ENCODE results near the gene LDLRAD2.
A peak's percentile ranks its signal among the peaks of the same experiment; 100 is the strongest.
"Not testable (repeated sequence)": the region's sequence is repeated elsewhere in the genome, so short reads cannot be mapped to it uniquely, and the experiment has no call there.

Gene LDLRAD2, protein sequence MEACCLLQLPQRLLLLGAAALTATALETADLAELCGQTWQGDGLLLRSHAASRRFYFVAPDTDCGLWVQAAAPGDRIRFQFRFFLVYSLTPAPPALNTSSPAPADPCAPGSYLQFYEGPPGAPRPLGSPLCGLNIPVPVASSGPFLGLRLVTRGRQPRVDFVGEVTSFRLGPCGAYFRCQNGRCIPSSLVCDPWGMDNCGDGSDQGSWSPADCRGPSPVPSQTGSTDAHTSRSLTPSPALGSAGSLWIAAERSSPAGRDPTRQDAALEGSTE

DNA sequence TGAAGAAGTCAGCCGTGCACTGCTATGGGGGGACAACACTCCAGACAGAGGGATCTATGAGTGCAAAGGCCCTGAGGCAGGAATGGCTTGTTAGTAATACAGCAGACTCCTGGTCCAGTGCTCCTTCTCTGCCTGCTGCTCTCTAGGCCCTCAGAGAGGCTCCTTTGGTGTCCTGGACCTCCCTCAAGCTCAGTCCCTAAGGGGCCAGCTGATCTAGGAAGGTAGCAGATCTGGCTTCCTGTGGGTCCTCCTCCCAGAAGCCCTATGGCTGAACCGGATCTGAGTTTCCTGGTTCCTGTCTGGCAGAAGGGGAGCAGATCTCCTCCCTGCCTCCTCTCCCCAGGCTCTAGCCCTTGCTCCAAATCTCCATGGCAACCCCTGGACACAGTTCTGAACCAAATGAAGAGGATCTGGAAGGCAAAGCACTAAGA, at the start of gene LDLRAD2:
LDLRAD2 (plus strand) TSS at position 391 of the 431 bp plus-strand sequence. CDS start 187 bp downstream, outside the sequence.
- DNase-seq (ENCODE audit: low read depth), result peak; percentile 21

DNA sequence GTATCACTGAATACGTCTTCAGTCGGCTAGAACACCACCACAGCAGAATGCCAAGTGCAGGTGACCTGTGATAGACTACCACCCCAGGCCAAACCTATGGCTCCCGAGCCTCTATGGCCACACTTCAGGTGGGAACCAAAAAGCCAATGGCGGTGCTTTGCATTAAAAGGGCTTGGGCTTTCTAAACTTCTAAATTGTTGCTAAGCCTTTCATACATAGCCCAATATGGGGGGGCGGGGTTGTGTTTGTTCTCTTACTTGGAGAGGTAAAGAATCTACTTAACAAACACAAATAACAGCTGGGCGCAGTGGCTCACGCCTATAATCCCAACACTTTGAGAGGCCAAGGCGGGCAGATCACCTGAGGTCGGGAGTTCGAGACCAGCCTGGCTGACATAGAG, 48.8 kb upstream of the LDLRAD2 start:
- DNase-seq (ENCODE audit: low read depth), result no peak

DNA sequence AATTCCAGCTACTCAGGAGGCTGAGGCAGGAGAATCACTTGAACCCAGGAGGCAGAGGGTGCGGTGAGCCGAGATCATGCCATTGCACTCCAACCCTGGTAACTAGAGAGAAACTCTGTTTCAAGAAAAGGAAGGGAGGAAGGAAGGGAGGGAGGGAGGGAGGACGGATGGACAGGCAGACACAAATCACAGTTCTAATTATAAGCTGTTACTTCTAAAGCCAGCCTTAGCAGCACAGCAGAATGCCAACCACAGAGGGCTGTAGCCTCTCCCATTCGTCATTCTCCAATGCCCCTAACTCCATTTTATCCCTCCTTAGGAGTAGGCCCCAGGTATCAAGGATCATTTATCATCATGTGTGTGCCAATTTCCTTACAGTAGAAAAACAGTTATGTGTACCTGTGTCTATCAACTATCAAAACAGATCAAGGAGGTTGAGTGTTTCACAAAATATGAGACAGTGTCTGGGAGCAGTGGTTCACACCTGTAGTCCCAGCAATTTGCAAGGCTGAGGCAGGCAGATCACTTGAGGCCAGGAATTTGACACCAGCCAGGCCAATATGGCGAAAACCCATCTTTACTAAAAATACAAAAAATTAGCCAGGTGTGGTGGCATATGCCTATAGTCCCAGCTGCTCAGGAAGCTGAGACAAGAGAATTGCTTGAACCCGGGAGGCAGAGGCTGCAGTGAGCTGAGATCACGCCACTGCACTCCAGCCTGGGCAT, 48.2 kb upstream of the LDLRAD2 start:
- DNase-seq (ENCODE audit: low read depth), result no peak

DNA sequence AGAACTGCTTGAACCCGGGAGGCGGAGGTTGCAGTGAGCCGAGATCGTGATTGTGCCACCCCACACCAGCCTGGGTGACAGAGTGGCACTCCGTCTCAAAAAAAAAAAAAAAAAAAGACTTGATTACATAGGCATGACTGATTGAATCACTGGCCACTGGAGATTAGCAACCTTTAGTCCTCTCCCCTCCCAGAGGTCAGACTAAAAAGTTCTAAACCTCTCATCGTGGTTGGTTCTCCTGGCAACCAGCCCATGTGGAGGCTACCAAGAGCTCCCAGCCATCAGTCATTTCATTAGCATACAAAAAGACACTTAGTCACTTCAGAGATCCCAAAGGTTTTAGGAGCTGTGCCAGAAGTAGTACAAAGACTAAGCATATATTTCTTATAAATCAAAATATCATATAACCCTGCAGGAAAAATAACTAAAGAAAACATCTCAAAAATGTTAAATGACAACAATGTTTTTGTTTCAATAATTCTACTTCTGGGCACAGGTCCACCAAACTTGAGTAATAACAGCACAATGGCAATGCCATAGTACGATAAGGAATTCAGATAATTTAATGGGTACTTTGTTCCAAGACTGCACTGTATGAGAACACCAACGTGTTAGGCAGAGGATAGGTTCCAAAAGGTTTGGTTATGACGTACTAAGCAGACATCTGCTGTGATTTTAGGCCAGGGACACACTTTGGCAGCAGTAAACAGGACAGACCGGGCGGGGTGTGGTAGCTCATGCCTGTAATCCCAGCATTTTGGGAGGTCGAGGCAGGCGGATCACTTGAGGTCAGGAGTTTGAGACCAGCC, 47.2 kb upstream of the LDLRAD2 start:
- peak; percentile 98 for DNase-seq (ENCODE audit: low read depth)

DNA sequence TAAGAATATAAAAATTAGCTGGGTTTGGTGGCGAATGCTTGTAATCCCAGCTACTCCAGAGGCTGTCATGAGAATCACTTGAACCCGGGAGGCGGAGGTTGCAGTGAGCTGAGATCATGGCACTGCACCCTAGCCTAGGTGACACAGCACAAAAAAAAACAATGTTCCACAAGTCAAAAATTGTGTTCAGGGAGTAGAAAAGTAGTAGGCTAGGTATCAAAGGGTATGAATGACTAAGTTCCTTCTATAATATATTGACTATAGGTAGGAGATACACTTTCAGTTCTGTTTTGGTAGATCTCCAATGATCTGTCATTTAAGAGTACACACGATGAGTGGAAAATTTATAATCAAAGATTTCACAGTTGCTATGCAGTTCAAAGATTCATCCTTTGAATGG, 45.9 kb upstream of the LDLRAD2 start:
- DNase-seq (ENCODE audit: low read depth), result no peak

DNA sequence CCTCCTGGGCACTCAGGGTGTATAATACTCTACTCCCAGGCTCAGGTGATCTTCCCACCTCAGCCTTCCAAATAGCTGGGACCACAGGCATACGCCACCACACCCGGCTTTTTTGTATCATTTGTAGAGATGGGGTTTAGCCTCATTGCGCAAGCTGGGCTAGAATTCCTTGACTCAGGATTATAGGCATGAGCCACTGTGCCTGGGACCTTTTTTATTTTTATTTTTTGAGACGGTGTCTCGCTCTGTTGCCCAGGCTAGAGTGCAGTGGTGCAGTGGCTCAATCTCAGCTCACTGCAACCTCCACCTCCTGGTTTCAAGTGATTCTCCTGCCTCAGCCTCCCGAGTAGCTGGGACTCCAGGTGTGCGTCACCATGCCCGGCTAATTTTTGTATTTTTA, 45.0 kb upstream of the LDLRAD2 start:
- DNase-seq (ENCODE audit: low read depth), result not testable (repeated sequence)

DNA sequence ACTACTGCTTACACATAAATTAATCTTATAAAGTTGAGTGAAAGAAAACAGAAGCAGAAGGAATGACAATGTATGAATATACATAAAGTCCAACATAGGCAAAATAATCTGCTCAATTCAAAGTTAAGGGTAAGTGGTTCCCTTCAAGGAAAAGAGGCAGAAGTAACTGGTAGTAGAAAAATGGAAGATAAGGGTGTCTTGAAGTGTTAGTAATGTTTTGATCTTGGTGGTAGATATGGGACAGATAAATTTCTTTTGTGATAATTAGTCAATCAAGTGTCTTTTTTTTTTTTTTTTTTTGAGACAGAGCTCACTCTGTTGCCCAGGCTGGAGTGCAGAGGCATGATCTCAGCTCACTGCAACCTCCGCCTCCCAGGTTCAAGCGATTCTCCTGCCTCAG, 41.9 kb upstream of the LDLRAD2 start:
- DNase-seq (ENCODE audit: low read depth), result no peak

DNA sequence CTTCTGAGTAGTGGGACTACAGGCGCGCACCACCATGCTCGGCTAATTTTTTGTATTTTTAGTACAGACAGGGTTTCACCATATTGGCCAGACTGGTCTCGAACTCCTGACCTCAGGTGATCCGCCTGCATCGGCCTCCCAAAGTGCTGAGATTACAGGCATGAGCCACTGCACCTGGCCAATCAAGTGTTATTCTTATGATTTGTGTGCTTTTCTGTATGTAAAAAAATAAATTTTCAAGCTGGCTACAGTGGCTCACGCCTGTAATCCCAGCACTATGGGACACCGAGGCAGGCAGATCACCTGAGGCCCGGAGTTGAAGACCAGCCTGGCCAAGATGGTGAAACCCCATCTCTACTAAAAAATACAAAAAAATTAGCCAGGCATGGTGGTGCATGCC, 41.5 kb upstream of the LDLRAD2 start:
- not testable (repeated sequence) for DNase-seq (ENCODE audit: low read depth)

DNA sequence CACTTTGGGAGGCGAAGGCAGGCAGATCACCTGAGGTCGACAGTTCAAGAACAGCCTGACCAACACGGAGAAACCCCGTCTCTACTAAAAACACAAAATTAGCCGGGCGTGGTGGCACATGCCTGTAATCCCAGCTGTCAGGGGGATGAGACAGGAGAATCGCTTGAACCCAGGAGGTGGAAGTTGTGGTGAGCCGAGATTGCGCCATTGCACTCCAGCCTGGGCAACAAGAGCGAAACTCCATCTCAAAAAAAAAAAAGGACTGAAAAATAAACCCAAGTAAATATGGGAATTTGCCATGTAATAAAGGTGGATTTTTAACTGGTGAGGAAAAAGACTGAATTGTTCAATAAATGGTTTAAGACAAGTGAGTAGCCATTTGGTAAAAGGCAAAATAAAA, 40.4 kb upstream of the LDLRAD2 start:
- DNase-seq (ENCODE audit: low read depth), result not testable (repeated sequence)

DNA sequence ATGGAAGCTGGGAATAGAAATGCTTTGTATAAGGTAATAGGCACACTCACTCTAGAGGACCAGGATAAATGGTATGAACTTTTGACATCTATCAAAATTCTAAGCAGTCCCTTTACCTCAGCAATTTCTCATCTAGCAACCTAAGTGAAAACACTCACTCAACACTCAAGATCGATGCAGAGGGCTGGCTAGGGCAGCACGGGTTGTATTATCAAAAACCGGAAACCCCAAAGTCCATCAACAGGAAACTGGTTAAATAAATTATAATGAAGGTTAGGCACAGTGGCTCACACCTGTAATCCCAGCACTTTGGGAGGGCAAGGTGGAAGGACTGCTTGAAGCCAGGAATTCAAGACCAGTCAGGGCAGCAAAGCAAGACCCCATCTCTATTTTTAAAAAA, 38.5 kb upstream of the LDLRAD2 start:
- no peak for DNase-seq (ENCODE audit: low read depth)

DNA sequence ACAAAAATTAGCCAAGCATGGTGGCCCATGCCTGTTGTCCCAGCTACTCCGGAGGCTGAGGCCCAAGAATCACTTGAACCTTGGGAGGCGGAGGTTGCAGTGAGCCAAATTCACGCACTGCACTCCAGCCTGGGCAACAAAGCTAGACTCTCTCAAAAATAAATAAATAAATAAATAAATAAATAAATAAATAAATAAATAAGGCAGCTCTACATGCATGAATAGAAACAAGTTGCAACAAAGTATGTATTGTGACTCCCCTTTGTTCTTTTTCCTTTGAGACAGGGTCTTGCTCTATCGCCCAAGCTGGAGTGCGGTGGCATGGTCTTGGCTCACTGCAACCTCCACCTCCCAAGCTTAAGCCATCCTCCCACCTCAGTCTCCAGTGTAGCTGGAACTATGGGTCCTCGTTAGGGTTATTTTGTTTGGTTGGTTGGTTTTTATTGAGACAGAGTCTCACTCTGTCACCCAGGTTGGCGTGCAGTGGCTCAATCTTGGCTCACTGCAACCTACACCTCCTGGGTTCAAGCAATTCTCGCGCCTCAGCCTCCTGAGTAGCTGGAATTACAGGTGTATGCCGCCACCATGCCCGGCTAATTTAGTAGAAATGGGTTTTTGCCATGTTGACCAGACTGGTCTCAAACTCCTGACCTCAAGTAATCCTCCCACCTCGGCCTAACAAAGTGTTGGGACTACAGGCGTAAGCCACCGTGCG, 37.1 kb upstream of the LDLRAD2 start:
- no peak for DNase-seq (ENCODE audit: low read depth)

DNA sequence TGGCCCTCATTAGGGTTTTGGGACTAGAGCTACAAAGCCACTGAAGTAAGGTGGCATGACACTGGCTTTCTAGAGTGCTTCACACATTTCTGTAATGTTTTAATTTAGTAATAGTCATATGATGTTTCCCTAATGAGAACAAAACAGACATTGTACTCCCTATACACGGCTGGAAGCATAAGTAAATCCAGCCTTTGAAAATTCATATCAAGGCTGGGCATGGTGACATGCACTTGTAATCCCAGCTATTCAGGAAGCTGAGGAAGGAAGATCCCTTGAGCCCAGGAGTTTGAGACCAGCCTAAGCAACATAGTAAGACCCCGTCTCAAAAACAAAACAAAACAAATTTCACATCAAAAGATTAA, 36.5 kb upstream of the LDLRAD2 start:
- no peak for DNase-seq (ENCODE audit: low read depth)

DNA sequence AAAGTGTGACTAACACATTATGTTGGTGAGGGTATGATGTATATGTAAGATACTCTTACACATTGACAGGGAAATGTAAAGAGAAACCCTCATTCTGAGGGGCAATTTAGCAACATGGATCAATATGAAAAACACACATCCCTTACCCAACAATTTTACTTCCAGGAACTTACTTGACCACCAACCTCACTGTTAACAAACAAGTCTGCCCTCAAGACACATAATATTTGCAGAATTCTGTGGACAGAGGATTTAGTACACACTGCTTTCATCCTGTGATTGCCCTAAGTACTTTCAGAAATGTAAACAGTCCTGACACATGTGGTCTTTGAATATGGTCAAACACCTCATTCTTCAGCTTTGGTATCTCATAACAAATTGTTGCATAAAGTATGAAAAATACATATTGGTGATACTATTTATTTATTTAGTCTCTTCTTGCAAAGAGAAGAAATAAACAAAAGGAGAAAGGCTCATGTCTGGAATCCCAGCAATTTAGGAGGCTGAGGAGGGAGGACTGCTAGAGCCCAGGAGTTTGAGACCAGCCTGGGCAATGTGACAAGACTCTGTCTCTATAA, 36.0 kb upstream of the LDLRAD2 start:
- DNase-seq (ENCODE audit: low read depth), result no peak

DNA sequence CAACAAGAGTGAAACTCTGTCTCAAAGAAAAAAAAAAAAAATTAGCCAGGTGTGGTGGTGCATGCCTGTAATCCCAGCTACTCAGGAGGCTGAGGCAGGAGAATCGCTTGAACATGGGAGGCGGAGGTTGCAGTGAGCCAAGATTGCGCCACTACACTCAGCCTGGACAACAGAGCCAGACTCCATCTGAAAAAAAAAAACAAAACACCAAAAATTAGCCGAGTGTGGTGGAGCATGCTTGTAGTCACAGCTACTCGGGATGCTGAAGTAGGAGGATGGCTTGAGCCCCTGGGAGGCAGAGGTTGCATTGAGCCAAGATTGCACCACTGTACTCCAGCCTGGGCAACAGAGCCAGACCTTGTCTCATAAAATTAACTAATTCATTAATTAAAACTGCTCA, 35.1 kb upstream of the LDLRAD2 start:
- DNase-seq (ENCODE audit: low read depth), result not testable (repeated sequence)

DNA sequence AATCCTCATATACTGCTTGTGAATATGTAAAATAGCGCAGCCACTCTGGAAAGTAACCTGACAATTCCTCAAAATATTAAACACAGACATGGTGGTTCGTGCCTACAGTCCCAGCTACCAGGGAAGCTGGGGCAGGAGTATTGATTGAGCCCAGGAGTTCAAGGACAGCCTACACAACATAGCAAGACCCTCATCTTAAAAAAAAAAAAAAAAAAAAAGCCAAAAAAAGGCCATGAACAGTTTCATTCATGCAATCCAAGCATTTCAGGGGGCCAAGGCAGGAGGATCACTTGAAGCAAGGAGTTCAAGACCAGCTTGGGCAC, 33.7 kb upstream of the LDLRAD2 start:
- DNase-seq (ENCODE audit: low read depth), result no peak

DNA sequence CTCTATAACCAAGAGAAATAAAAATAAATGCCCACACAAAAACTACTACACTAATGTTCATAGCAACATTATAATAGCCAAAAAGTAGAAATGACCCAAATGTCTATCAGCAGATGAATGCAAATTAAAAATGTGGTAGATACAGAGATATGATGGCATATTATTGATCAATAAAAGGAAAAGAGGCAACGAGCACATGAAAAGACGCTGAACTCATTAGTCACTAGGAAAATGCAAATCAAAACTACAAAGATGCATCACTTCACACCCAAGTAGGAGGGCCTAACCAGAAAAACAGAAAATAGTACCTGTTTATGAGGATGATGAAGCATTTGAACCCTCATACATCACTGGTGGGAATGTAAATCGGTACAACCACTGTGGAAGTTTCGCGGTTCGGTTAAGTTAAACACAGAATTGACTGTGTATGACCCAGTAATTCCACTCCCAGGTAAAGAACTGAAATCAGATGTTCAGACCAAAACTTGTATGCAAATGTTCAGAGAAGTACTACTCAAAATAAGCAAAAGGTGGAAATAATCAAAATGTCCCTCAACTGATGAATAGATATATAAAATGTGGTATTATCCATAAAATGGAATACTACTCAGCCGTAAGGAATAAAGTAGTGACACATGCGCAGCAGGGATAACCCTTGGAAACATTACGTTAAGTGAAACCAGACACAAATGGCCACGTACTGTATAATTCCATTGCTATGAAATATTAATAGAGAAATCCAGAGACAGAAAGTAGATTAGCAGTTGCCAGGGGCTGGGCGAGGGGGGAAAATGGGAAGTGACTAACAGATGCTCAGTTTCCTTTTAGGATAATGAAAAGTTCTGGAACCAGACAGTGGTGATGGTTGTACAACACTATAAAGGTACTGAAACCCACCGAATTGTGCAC, 32.2 kb upstream of the LDLRAD2 start:
- no peak for DNase-seq (ENCODE audit: low read depth)

DNA sequence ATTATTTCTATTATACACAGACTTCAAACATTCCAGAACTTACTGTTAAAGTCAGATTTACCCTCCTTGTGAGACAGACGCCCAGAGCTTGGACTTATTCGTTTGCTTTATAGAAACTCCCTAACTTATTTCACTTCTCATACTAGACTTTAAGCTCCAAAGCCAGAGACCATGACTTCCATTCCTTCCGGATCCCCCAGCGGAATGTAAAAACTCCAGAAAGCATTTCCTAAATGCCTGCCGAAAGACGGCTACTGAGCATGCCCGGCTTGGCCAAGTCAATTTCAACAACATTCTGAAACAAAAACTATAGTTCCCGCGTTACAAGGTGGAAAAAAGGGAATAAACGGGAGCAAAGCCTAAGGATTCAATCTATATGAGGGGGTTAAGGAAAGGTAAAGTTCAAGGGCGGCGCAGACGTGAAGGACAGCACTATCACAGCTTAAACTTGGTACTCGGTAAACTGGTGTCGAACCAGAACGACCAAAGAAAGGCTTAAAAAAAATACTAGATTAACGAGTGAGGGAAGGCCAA, 30.2 kb upstream of the LDLRAD2 start:
- no peak for DNase-seq (ENCODE audit: low read depth)

DNA sequence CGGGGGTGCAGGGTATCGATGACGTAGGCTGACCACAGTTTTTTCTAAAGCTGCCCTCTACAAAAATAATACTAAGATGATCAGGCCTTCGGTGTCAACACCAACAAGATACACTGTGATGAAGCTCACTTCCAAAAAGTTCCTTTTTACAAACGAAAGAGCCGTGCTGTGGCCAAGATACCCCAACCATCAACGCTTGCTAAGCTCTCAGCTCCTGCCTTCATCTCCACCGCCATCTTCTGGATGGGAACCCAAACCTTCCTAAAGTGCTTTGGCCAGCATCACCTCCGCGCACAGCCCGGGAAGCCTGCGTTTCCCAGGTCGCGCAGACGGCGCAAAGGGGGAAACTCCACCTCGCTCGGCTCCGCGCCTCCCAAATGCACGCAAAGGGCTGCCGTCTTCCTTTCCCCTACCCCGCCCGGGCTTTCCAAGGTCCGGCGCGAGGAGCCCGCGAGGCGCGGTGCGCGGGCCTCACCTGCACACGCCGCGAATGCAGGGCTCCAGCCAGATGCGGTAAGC, 29.7 kb upstream of the LDLRAD2 start:
- DNase-seq (ENCODE audit: low read depth), result no peak

DNA sequence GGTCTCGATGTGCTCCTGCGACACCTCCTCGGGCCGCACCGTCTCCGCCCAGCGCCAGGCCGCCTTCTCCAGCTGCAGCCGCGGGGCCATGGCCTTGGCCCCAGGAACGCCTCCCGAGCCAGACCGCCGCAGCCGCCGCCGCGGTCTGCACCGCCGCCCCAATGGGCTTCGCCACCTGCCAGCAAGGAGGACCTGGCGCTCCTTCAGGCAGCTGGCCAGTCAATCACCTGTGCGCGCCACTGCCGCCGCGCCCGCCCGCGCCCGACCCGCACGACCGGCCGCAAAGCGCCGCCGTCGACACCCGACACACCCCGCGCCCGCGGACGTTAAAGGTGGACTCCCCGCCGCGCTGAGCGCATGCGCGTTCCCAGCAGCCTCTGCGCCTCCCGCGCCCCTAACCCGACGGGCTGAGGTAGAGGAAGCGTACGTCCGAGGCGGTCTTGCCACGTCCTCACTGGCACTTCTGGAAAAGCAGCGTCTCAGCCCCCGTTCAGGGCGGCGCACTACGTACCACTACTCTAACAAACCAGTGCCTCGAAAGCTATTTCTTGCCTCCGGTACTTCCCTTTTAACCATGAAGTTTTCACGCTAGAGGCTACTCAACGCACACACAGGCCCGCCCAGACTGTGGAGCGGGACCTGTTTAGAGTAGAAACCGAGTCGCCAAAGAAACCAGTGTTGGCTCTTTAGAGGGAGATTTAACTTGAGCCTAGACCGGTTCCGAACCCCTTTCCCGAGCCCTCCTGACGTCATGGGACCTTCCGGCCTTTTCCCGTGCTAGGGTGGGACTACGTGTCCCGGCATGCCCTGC, 29.0 kb upstream of the LDLRAD2 start, which contains the start of gene USP48:
USP48 (minus strand) TSS at position 282 of the 811 bp plus-strand sequence; CDS start at position 90, 192 bp downstream.
- DNase-seq (ENCODE audit: low read depth), result peak; percentile 67

Data from GM04503 (cell line).